ENCODE data around the gene SLAMF7. TPM values are rescaled to one million over a fixed set of nuclear protein-coding genes. Genes with fewer than 3 reads are reported as not detected.

The SLAMF7 gene
- total RNA-seq, 1 donor from 2014 or later: not detected

DNA sequence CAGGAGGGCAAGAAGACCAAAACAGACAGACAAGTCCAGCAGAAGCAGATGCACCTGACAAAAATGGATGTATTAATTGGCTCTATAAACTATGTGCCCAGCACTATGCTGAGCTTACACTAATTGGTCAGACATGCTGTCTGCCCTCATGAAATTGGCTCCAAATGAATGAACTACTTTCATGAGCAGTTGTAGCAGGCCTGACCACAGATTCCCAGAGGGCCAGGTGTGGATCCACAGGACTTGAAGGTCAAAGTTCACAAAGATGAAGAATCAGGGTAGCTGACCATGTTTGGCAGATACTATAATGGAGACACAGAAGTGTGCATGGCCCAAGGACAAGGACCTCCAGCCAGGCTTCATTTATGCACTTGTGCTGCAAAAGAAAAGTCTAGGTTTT lies 14.5 kb downstream of the SLAMF7 start:
- no peak overlapping the region for H3K4me3 Mint-ChIP-seq (ENCODE audit: unreplicated experiment)
- H3K36me3 Mint-ChIP-seq (ENCODE audit: unreplicated experiment): no peaks in the 10 kb centered on the region
- TF ChIP-seq, protein P1, sequence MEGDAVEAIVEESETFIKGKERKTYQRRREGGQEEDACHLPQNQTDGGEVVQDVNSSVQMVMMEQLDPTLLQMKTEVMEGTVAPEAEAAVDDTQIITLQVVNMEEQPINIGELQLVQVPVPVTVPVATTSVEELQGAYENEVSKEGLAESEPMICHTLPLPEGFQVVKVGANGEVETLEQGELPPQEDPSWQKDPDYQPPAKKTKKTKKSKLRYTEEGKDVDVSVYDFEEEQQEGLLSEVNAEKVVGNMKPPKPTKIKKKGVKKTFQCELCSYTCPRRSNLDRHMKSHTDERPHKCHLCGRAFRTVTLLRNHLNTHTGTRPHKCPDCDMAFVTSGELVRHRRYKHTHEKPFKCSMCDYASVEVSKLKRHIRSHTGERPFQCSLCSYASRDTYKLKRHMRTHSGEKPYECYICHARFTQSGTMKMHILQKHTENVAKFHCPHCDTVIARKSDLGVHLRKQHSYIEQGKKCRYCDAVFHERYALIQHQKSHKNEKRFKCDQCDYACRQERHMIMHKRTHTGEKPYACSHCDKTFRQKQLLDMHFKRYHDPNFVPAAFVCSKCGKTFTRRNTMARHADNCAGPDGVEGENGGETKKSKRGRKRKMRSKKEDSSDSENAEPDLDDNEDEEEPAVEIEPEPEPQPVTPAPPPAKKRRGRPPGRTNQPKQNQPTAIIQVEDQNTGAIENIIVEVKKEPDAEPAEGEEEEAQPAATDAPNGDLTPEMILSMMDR (IDR thresholded peaks at IDR 0.05): no peak
- no peak overlapping the region for H3K27ac Mint-ChIP-seq (ENCODE audit: unreplicated experiment)
- no peaks in the 10 kb centered on the region for H3K4me1 Mint-ChIP-seq (ENCODE audit: unreplicated experiment)
- no peak for DNase-seq (ENCODE audit: extremely low spot score, unreplicated experiment)
- no peaks in the 10 kb centered on the region for H3K27me3 Mint-ChIP-seq (ENCODE audit: unreplicated experiment)
- no peaks in the 10 kb centered on the region for H3K9me3 Mint-ChIP-seq (ENCODE audit: unreplicated experiment)

- no peak for DNase-seq (ENCODE audit: extremely low spot score, unreplicated experiment)
- Mint-ChIP-seq H3K36me3 (ENCODE audit: unreplicated experiment) (no peaks in the 10 kb centered on the region), H3K27ac (ENCODE audit: unreplicated experiment) (no peak overlapping the region), H3K4me3 (ENCODE audit: unreplicated experiment) (no peak overlapping the region), H3K27me3 (ENCODE audit: unreplicated experiment) (no peaks in the 10 kb centered on the region), H3K9me3 (ENCODE audit: unreplicated experiment) (no peaks in the 10 kb centered on the region), H3K4me1 (ENCODE audit: unreplicated experiment) (no peaks in the 10 kb centered on the region)
- TF ChIP-seq, protein P1 (IDR thresholded peaks at IDR 0.05): no peak
Observed at GRCh38 chr1:160755461-160755860, 16.4 kb downstream of the SLAMF7 start.

- TF ChIP-seq, protein P1 (IDR thresholded peaks at IDR 0.05): no peak
- Mint-ChIP-seq H3K4me1 (ENCODE audit: unreplicated experiment) (no peaks in the 10 kb centered on the region), H3K4me3 (ENCODE audit: unreplicated experiment) (no peak overlapping the region), H3K36me3 (ENCODE audit: unreplicated experiment) (no peaks in the 10 kb centered on the region), H3K27me3 (ENCODE audit: unreplicated experiment) (no peaks in the 10 kb centered on the region), H3K27ac (ENCODE audit: unreplicated experiment) (no peak overlapping the region), H3K9me3 (ENCODE audit: unreplicated experiment) (no peaks in the 10 kb centered on the region)
- DNase-seq (ENCODE audit: extremely low spot score, unreplicated experiment): no peak
Observed at GRCh38 chr1:160755911-160756848, 17.1 kb downstream of the SLAMF7 start.

GRCh38 chr1:160756849-160757201 lies 17.8 kb downstream of the SLAMF7 start:
- Mint-ChIP-seq H3K36me3 (ENCODE audit: unreplicated experiment) (no peaks in the 10 kb centered on the region), H3K4me1 (ENCODE audit: unreplicated experiment) (no peaks in the 10 kb centered on the region), H3K27ac (ENCODE audit: unreplicated experiment) (no peak overlapping the region)

DNA sequence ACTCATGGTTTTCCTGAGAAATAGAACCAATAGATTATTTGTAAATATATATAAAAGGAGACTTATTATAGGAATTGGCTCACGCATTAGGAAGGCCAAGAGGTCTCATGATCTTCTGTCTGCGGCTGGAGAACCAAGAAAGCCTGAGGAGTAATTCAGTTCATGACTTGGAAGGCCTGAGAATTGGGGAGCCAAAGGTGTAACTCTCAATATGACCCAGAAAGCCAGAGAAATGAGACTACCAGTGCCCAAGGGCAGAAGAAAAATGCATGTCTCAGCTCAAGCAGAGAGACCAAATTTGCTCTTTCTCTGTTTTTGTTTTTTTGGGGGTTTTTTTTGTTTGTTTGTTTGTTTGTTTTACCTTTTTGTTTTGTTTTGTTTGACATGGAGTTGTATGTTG lies 19.5 kb downstream of the SLAMF7 start:
- no peak for DNase-seq (ENCODE audit: extremely low spot score, unreplicated experiment)
- no peaks in the 10 kb centered on the region for H3K36me3 Mint-ChIP-seq (ENCODE audit: unreplicated experiment)
- H3K4me3 Mint-ChIP-seq (ENCODE audit: unreplicated experiment): no peak overlapping the region
- H3K27me3 Mint-ChIP-seq (ENCODE audit: unreplicated experiment): no peaks in the 10 kb centered on the region
- H3K4me1 Mint-ChIP-seq (ENCODE audit: unreplicated experiment): no peaks in the 10 kb centered on the region
- H3K9me3 Mint-ChIP-seq (ENCODE audit: unreplicated experiment): no peaks in the 10 kb centered on the region
- TF ChIP-seq, protein P1 (IDR thresholded peaks at IDR 0.05): no peak
- no peak overlapping the region for H3K27ac Mint-ChIP-seq (ENCODE audit: unreplicated experiment)

More at GRCh38 chr1:160756849-160757201, 17.8 kb downstream of the SLAMF7 start:
- TF ChIP-seq, protein P1 (IDR thresholded peaks at IDR 0.05): no peak
- no peaks in the 10 kb centered on the region for H3K9me3 Mint-ChIP-seq (ENCODE audit: unreplicated experiment)
- no peak for DNase-seq (ENCODE audit: extremely low spot score, unreplicated experiment)
- no peak overlapping the region for H3K4me3 Mint-ChIP-seq (ENCODE audit: unreplicated experiment)
- no peaks in the 10 kb centered on the region for H3K27me3 Mint-ChIP-seq (ENCODE audit: unreplicated experiment)

All from osteocyte (in vitro differentiated cells).